HEK293 (cell line): ENCODE results near the gene ZNF28.
"Not testable (repeated sequence)": the region's sequence is repeated elsewhere in the genome, so short reads cannot be mapped to it uniquely, and the experiment has no call there.

ENCODE experiments used
- CTCF ChIA-PET: fragments of 350-600 bp; formaldehyde crosslinking; extraction: SDS; loops from one replicate; lab custom pipeline; 2021; ENCODE audit warnings: antibody characterized with exemption; lab: Yijun Ruan, JAX
- POLR2A ChIA-PET: fragments of 300-600 bp; formaldehyde crosslinking; extraction: SDS; loops from one replicate; lab custom pipeline; 2020; ENCODE audit warnings: antibody characterized with exemption, inconsistent platforms; lab: Yijun Ruan, JAX
- H3K27ac ChIP-seq: fragments of 200-500 bp; sonication (Bioruptor generic); 2 replicates; pipeline ENCODE4 v1.5.1; 2014; ENCODE audit warnings: low read depth, low read length, control low read depth, inconsistent platforms; ENCODE audit errors: extremely low read depth
- H3K36me3 ChIP-seq, 2 experiments: fragments of 200-500 bp in 1 of 2; sonication (Bioruptor generic) in 1 of 2; 1 replicate in 1 of 2; 2 replicates in 1 of 2; pipeline ENCODE4 v1.5.1; 2014 to 2017; ENCODE audit warnings: inconsistent platforms in 2 of 2, low read length in 2 of 2; ENCODE audit not compliant: control insufficient read depth in 2 of 2, insufficient read depth in 1 of 2
- H3K4me1 ChIP-seq: fragments of 200-500 bp; sonication (Bioruptor generic); 2 replicates; pipeline ENCODE4 v1.5.1; 2014; ENCODE audit warnings: mild to moderate bottlenecking, low read length, inconsistent platforms; ENCODE audit not compliant: control insufficient read depth, insufficient read depth
- H3K4me3 ChIP-seq: 2 replicates; pipeline ENCODE4 v1.5.1; 2011; ENCODE audit warnings: low read depth, mild to moderate bottlenecking, control low read depth, low read length, moderate library complexity
- H3K9me3 ChIP-seq: fragments of 200-500 bp; sonication (Bioruptor generic); 2 replicates; pipeline ENCODE4 v1.5.1; 2014; ENCODE audit warnings: low read depth, low read length, inconsistent platforms; ENCODE audit not compliant: control insufficient read depth, insufficient read depth
- KLF1 ChIP-seq: fragments of 450-650 bp; formaldehyde crosslinking; IDR thresholded peaks from 2 replicates; pipeline ENCODE4 v1.5.1; 2016; ENCODE audit warnings: missing biosample characterization, missing genetic modification characterization
- KLF8 ChIP-seq: fragments of 450-650 bp; formaldehyde crosslinking; IDR thresholded peaks from 2 replicates; pipeline ENCODE4 v1.5.1; 2016; ENCODE audit warnings: missing biosample characterization, missing genetic modification characterization
- KLF9 ChIP-seq: fragments of 450-650 bp; formaldehyde crosslinking; IDR thresholded peaks from 2 replicates; pipeline ENCODE4 v1.5.1; 2016; ENCODE audit warnings: missing biosample characterization, missing genetic modification characterization, low read depth
- PRDM10 ChIP-seq: fragments of 450-650 bp; formaldehyde crosslinking; IDR thresholded peaks from 2 replicates; pipeline ENCODE4 v1.5.1; 2016; ENCODE audit warnings: missing biosample characterization, missing genetic modification characterization
- SCRT2 ChIP-seq: fragments of 450-650 bp; formaldehyde crosslinking; IDR thresholded peaks from 2 replicates; pipeline ENCODE4 v1.5.1; 2016; ENCODE audit warnings: missing biosample characterization, missing genetic modification characterization
- SP2 ChIP-seq: fragments of 450-650 bp; formaldehyde crosslinking; IDR thresholded peaks from 2 replicates; pipeline ENCODE4 v1.5.1; 2016; ENCODE audit warnings: missing biosample characterization, missing genetic modification characterization
- SP3 ChIP-seq: fragments of 450-650 bp; formaldehyde crosslinking; IDR thresholded peaks from 2 replicates; pipeline ENCODE4 v1.5.1; 2016; ENCODE audit warnings: missing biosample characterization, missing genetic modification characterization
- ZBTB20 ChIP-seq: fragments of 450-650 bp; formaldehyde crosslinking; IDR thresholded peaks from 2 replicates; pipeline ENCODE4 v1.5.1; 2016; ENCODE audit warnings: missing biosample characterization, missing genetic modification characterization
- ZBTB26 ChIP-seq: fragments of 450-650 bp; formaldehyde crosslinking; optimal IDR thresholded peaks from 2 replicates; pipeline ENCODE3; 2016; ENCODE audit warnings: missing biosample characterization, mild to moderate bottlenecking, missing genetic modification characterization
- ZFHX2 ChIP-seq: fragments of 450-650 bp; formaldehyde crosslinking; conservative IDR thresholded peaks from 2 replicates; pipeline ENCODE4 v1.5.1; 2016; ENCODE audit warnings: missing biosample characterization, missing genetic modification characterization
- ZFP69B ChIP-seq: fragments of 450-650 bp; formaldehyde crosslinking; IDR thresholded peaks from 2 replicates; pipeline ENCODE4 v1.5.1; 2016; ENCODE audit warnings: missing biosample characterization, missing genetic modification characterization
- ZNF121 ChIP-seq: fragments of 450-650 bp; formaldehyde crosslinking; IDR thresholded peaks from 2 replicates; pipeline ENCODE4 v1.5.1; 2016; ENCODE audit warnings: missing biosample characterization, missing genetic modification characterization
- ZNF266 ChIP-seq: fragments of 450-650 bp; formaldehyde crosslinking; IDR thresholded peaks from 2 replicates; pipeline ENCODE4 v1.5.1; 2016; ENCODE audit warnings: missing biosample characterization, missing genetic modification characterization, low read depth
- ZNF335 ChIP-seq: fragments of 450-650 bp; formaldehyde crosslinking; conservative IDR thresholded peaks from 2 replicates; pipeline ENCODE4 v1.5.1; 2016; ENCODE audit warnings: missing biosample characterization, missing genetic modification characterization
- ZNF362 ChIP-seq: fragments of 450-650 bp; formaldehyde crosslinking; IDR thresholded peaks from 2 replicates; pipeline ENCODE4 v1.5.1; 2016; ENCODE audit warnings: missing biosample characterization, missing genetic modification characterization
- ZNF692 ChIP-seq: fragments of 450-650 bp; formaldehyde crosslinking; IDR thresholded peaks from 2 replicates; pipeline ENCODE4 v1.5.1; 2016; ENCODE audit warnings: missing biosample characterization, missing genetic modification characterization

Gene ZNF28

GRCh38 chr19:52821204-52821960 lies at the start of gene ZNF28:
ZNF28 (minus strand) TSS chr19:52821633; CDS start chr19:52817958, 3,675 bp downstream.
- CTCF ChIA-PET: interaction anchor here (0.6 kb wide), 1 partner anchor 16 kb away, joined by 3 read pairs; no protein-coding TSS in a partner anchor
- Histone ChIP-seq H3K36me3 (peaks cover 0 to 12% of the 10 kb centered on the region in 2 experiments; a peak in 1 of 3 replicates), H3K4me3 (peak within 1 kb of the TSS; percentile 44)
- H3K4me1 ChIP-seq, H3K9me3 ChIP-seq, H3K27ac ChIP-seq, POLR2A ChIA-PET: not testable (repeated sequence)
- TF ChIP-seq KLF1 (tag by site-specific recombination) (peak; percentile 38; the same call in 1 of the 2 replicates), ZNF335 (tag by site-specific recombination) (peak; percentile 68), SP2 (tag by site-specific recombination) (peak; percentile 60), KLF8 (tag by site-specific recombination) (peak; percentile 50; the same call in 1 of the 2 replicates), ZNF362 (tag by site-specific recombination) (peak; percentile 70; the same call in 1 of the 2 replicates), SP3 (tag by site-specific recombination) (peak; percentile 54; the same call in 1 of the 2 replicates), KLF9 (tag by site-specific recombination) (peak; percentile 72), ZBTB26 (tag by site-specific recombination) (peak; percentile 46), ZNF121 (peak; percentile 57; the same call in 1 of the 2 replicates), ZNF266 (tag by site-specific recombination) (peak; percentile 100), ZFP69B (0 out of 2 replicates have a peak, but pooled peaks have one; percentile 45), ZFHX2 (tag by site-specific recombination) (0 out of 2 replicates have a peak, but pooled peaks have one; percentile 18)

GRCh38 chr19:52868031-52868430 lies 46.6 kb upstream of the ZNF28 start:
- CTCF ChIA-PET, H3K27ac ChIP-seq, H3K9me3 ChIP-seq, H3K36me3 ChIP-seq, H3K4me3 ChIP-seq, H3K4me1 ChIP-seq: not testable (repeated sequence)
- POLR2A ChIA-PET: interaction anchor here (0.5 kb wide), 1 partner anchor 41 kb away, joined by 3 read pairs; no protein-coding TSS in a partner anchor

GRCh38 chr19:52857378-52858191 lies 36.2 kb upstream of the ZNF28 start, which contains the start of gene ZNF468:
ZNF468 (minus strand) TSS chr19:52857619; CDS start chr19:52854272, 3,347 bp downstream.
- not testable (repeated sequence) for H3K36me3 ChIP-seq, H3K27ac ChIP-seq
- CTCF ChIA-PET: interaction anchor here (0.6 kb wide), 1 partner anchor 452 kb away, joined by 3 read pairs; no protein-coding TSS in a partner anchor

More at GRCh38 chr19:52857378-52858191, 36.2 kb upstream of the ZNF28 start, which contains the start of gene ZNF468:
- H3K9me3 ChIP-seq, H3K4me1 ChIP-seq: not testable (repeated sequence)
- peak within 1 kb of the TSS; percentile 70 for H3K4me3 ChIP-seq
- POLR2A ChIA-PET: interaction anchor here (0.7 kb wide), 1 partner anchor 86 kb away, joined by 4 read pairs; no protein-coding TSS in a partner anchor
- peak; percentile 35; the same call in 1 of the 2 replicates for TF ChIP-seq ZNF335 (tag by site-specific recombination)
- TF ChIP-seq PRDM10 (tag by site-specific recombination): peak; percentile 62
- 0 out of 2 replicates have a peak, but pooled peaks have one; percentile 24 for TF ChIP-seq SCRT2 (tag by site-specific recombination)
- peak; percentile 60; the same call in 1 of the 2 replicates for TF ChIP-seq KLF8 (tag by site-specific recombination)
- 0 out of 2 replicates have a peak, but pooled peaks have one; percentile 35 for TF ChIP-seq ZFP69B
- peak; percentile 64 for TF ChIP-seq SP2 (tag by site-specific recombination)
- peak; percentile 50 for TF ChIP-seq ZBTB26 (tag by site-specific recombination)
- TF ChIP-seq ZNF692 (tag by site-specific recombination): peak; percentile 37; the same call in 1 of the 2 replicates
- peak; percentile 63; the same call in 1 of the 2 replicates for TF ChIP-seq SP3 (tag by site-specific recombination)
- TF ChIP-seq ZFHX2 (tag by site-specific recombination): peak; percentile 59
- TF ChIP-seq KLF9 (tag by site-specific recombination): peak; percentile 80
- peak; percentile 64 for TF ChIP-seq ZBTB20 (tag by site-specific recombination)
- peak; percentile 54; the same call in 1 of the 2 replicates for TF ChIP-seq KLF1 (tag by site-specific recombination)
